MG63 (cell line): ENCODE measurements around the gene CCNT2. TPM values are rescaled to one million over a fixed set of nuclear protein-coding genes. Genes with fewer than 3 reads are reported as not detected.
A peak's percentile ranks its signal among the peaks of the same experiment; 100 is the strongest.

Experiments
- DNase-seq: peaks from one replicate; pipeline ENCODE4 v3.0.0-alpha.2; 2020
- H3K27me3 ChIP-seq: fragments of 250-450 bp; sonication (Bioruptor Pico); 2 replicates; pipeline ENCODE4 v1.5.1; 2020; ENCODE audit warnings: mild to moderate bottlenecking, moderate library complexity
- H3K36me3 ChIP-seq: fragments of 250-450 bp; sonication (Bioruptor Pico); 2 replicates; pipeline ENCODE4 v1.5.1; 2020; ENCODE audit warnings: mild to moderate bottlenecking, moderate library complexity
- H3K4me3 ChIP-seq: fragments of 250-450 bp; sonication (Bioruptor Pico); 2 replicates; pipeline ENCODE4 v1.5.1; 2020; ENCODE audit warnings: mild to moderate bottlenecking, moderate library complexity
- H3K9me3 ChIP-seq: fragments of 250-450 bp; sonication (Bioruptor Pico); 2 replicates; pipeline ENCODE4 v1.5.1; 2020; ENCODE audit warnings: mild to moderate bottlenecking, moderate library complexity
- total RNA-seq: library from RNA; depleted of rRNA; stranded (reverse); fragments of >200 nt; shearing (Covaris generic); gene quantifications from 2 replicates; pipeline ENCODE4 v1.2.3, GENCODE V29; 2014; ENCODE audit warnings: low replicate concordance

CCNT2 gene
- total RNA-seq, 1 experiment from 2014 or later, result 11.2 TPM

DNA sequence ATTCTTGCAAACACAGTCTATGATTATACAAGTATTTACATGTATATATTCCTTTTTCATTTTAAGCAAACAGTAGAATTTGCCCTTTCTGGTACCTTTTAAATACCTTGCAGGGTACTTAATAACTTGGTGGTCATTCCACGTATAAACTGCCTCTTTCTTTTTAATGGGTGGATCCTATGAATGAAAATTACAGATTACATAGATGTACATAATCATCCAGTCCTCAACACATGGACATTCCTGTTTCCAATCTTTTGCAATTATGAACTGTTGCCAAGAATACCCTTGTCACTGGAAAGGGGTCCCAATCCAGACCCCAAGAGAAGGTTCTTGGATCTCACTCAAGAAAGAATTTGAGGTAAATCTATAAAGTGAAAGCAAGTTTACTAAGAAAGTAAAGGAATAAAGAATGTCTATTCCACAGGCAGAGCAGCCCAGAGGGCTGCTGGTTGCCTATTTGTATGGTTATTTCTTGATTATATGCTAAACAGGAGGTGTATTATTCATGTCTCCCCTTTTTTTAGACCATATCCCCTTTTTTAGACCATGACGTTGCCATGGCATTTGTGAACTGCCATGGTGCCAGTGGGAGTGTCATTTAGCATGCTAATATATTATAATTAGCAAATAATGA is 7.7 kb upstream of the CCNT2 start:
- no peak overlapping the region for H3K4me3 ChIP-seq
- H3K36me3 ChIP-seq, result no peaks in the 10 kb centered on the region
- peaks cover 2% of the 10 kb centered on the region; the same call in 1 of the 2 replicates for H3K9me3 ChIP-seq
- DNase-seq, result no peak
- H3K27me3 ChIP-seq, result no peaks in the 10 kb centered on the region

GRCh38 chr2:134911400-134911785 is 7.2 kb upstream of the CCNT2 start:
- no peak for DNase-seq
- Histone ChIP-seq H3K9me3 (peaks cover 2% of the 10 kb centered on the region; the same call in 1 of the 2 replicates), H3K36me3 (no peaks in the 10 kb centered on the region), H3K4me3 (no peak overlapping the region), H3K27me3 (no peaks in the 10 kb centered on the region)

DNA sequence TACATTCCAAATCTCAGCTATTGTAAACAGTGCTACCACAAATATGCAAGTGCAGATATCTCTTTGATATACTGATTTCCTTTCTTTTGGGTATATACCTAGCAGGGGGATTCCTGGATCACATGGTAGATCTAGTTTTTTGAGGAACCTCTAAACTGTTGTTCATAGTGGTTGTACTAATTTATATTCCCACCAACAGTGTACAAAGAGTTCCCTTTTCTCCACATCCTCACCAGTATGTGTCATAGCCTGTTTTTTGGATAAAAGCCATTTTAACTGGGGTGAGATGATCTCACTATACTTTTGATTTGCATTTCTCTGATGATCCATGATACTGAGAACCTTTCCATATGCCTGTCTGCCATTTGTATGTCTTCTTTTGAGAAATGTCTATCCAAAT is 6.3 kb upstream of the CCNT2 start:
- H3K9me3 ChIP-seq, result peaks cover 2% of the 10 kb centered on the region; the same call in 1 of the 2 replicates
- H3K4me3 ChIP-seq, result no peak overlapping the region
- H3K36me3 ChIP-seq, result no peaks in the 10 kb centered on the region
- DNase-seq, result no peak
- H3K27me3 ChIP-seq, result no peaks in the 10 kb centered on the region

GRCh38 chr2:134917360-134917865 is 1.2 kb upstream of the CCNT2 start:
- no peaks in the 10 kb centered on the region; the same call in 1 of the 2 replicates for H3K9me3 ChIP-seq
- no peaks in the 10 kb centered on the region for H3K27me3 ChIP-seq
- H3K36me3 ChIP-seq, result peaks cover 17% of the 10 kb centered on the region
- DNase-seq, result no peak
- H3K4me3 ChIP-seq, result peak overlapping the region; percentile 92

DNA sequence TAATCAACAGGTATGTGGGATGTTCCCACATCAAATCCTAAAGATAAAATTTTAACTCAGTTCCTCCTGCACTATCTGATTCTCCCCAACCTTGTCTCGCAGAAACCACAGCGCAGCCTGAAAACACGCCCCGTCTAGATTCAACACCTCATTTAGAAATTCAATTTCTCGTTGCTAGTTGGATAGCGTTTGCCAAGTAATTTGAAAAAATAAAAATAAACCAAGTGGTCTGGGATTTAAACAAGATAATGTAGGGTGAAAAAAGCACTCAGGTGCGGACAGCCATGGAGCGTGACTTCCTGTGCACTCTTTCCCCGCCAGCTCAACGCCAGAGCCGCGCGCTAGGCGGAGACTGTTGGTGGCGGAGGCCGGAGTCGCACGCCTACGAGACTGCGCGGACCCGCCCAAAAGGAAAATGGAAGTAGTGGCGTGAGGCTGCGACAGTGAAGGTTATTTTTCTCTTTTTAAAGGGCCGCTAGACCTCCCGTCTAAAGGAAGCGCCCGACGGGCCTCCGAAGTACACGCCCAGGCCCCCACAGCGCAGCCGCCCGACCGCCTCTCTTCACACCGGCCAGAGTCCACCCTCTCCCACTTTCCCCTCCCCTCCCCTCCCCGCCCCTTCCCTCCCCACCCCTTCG is 615 bp upstream of the CCNT2 start:
- Histone ChIP-seq H3K27me3 (no peaks in the 10 kb centered on the region), H3K36me3 (peaks cover 23% of the 10 kb centered on the region), H3K9me3 (no peaks in the 10 kb centered on the region; the same call in 1 of the 2 replicates), H3K4me3 (peak overlapping the region; percentile 92)
- DNase-seq, result no peak

DNA sequence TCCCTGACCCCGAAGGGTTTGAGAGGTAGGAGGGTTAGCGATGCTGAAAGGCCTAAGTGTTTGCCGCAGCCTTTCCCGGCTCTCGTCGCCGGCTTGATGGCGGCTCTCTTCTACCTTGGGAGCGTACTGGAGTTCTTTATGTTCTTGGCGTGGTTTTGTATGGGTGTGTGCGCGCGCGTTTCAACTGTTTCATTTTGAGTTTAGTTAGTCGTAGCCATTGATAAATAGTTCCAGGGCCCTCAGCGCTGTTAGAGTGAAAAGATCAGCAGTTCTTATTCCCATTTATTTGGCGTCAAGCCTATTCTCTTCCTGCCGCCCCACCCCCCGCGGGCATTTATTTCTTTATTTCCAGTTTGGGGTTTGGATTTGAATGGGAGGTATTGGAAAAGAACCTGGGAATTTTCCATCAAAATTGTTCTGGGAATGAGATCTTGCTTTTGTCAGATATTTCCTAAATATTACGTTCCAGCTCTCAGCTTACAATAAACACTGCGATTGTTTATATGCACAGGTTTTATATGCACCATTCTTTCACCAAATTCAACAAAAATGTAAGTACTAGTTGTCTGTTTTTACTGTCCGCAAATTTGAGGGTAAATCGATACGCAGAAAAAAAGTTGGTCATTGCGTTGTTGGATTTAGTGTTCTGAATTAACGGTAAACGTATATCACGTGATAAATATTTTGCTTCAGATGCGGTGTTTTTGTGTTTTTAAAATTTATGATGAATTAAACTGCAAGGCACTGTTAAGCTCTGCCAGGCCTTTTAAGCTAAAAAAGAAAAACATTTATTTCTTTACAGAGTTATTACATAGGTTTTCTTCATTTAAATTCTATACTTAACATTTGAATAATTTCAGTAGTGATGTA is 954 bp downstream of the CCNT2 start:
- Histone ChIP-seq H3K36me3 (peaks cover 34% of the 10 kb centered on the region), H3K27me3 (no peaks in the 10 kb centered on the region), H3K4me3 (peak overlapping the region; percentile 92), H3K9me3 (no peaks in the 10 kb centered on the region)
- no peak for DNase-seq

GRCh38 chr2:134924912-134925311 is 6.3 kb downstream of the CCNT2 start:
- Histone ChIP-seq H3K4me3 (no peak overlapping the region), H3K36me3 (peaks cover 41% of the 10 kb centered on the region), H3K27me3 (no peaks in the 10 kb centered on the region), H3K9me3 (no peaks in the 10 kb centered on the region)
- DNase-seq, result no peak

DNA sequence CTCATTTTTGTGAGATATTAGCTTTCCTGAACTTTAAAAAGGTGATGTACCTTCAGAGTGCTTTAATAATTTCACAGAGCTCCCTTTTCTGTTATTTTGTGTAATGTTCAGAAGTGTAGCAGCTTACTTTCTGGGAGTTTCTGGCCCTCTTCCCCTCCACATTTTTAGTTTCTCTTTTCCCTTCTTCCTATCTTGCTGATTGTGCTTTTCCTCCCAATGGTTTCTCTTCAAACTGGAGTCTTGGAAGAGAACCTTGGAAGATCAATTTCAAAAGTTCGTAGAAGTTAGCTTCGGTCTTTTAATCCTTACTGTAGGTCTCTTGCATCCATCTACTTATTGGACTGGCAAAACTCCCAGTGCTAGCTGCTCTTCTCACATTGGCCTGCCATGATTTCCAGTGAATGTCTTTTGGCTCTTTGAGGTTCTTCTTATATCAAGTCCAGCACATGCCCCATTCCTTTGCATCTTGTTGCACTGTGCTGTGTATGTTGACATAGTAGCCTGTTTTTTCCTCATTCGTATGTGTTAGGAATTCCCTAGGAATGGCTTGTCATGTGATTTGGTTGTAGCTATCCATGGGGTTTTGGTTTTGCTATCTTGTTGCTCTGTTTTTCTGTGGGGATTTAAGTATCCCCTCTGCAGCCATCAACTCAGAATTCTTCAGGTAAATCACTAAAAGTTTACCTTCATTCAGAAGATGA is 7.8 kb downstream of the CCNT2 start:
- Histone ChIP-seq H3K27me3 (no peaks in the 10 kb centered on the region), H3K9me3 (no peaks in the 10 kb centered on the region), H3K4me3 (no peak overlapping the region), H3K36me3 (peaks cover 41% of the 10 kb centered on the region)
- no peak for DNase-seq

- peak; percentile 60 for DNase-seq
- H3K27me3 ChIP-seq, result no peaks in the 10 kb centered on the region
- peaks cover 42% of the 10 kb centered on the region for H3K36me3 ChIP-seq
- H3K4me3 ChIP-seq, result no peak overlapping the region
- no peaks in the 10 kb centered on the region for H3K9me3 ChIP-seq
Observed at GRCh38 chr2:134927195-134927594, 8.6 kb downstream of the CCNT2 start.

GRCh38 chr2:134932864-134933526 is 14.4 kb downstream of the CCNT2 start:
- Histone ChIP-seq H3K4me3 (no peak overlapping the region), H3K36me3 (peaks cover 51% of the 10 kb centered on the region), H3K9me3 (no peaks in the 10 kb centered on the region), H3K27me3 (no peaks in the 10 kb centered on the region)
- DNase-seq, result no peak

- no peak overlapping the region for H3K4me3 ChIP-seq
- H3K9me3 ChIP-seq, result no peaks in the 10 kb centered on the region
- no peak for DNase-seq
- H3K27me3 ChIP-seq, result no peaks in the 10 kb centered on the region
- H3K36me3 ChIP-seq, result peaks cover 58% of the 10 kb centered on the region
Observed at GRCh38 chr2:134933732-134934131, 15.1 kb downstream of the CCNT2 start.

DNA sequence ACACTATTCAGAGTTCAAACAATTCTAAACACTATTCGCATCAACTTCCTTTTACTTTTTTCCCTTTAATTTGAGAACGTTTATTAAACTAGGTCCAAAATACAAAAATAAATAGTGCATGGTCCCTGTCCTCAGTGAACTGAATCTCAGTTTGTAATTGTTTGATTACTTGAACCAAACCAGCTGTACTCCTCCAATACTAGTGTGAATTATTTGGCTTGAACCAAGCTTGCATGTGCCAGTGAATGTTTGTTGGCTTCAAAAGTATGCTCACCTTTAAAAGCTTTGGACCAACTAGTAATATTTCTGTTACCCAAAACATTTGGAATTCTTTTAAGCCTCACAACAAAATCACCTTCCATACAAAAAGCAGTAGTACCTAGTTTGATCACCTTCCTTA is 15.5 kb downstream of the CCNT2 start:
- H3K27me3 ChIP-seq, result no peaks in the 10 kb centered on the region
- peaks cover 63% of the 10 kb centered on the region for H3K36me3 ChIP-seq
- no peak for DNase-seq
- no peak overlapping the region for H3K4me3 ChIP-seq
- no peaks in the 10 kb centered on the region for H3K9me3 ChIP-seq

GRCh38 chr2:134934641-134935040 is 16.0 kb downstream of the CCNT2 start:
- no peaks in the 10 kb centered on the region for H3K9me3 ChIP-seq
- no peak overlapping the region for H3K4me3 ChIP-seq
- no peaks in the 10 kb centered on the region for H3K27me3 ChIP-seq
- DNase-seq, result no peak
- H3K36me3 ChIP-seq, result peaks cover 66% of the 10 kb centered on the region

DNA sequence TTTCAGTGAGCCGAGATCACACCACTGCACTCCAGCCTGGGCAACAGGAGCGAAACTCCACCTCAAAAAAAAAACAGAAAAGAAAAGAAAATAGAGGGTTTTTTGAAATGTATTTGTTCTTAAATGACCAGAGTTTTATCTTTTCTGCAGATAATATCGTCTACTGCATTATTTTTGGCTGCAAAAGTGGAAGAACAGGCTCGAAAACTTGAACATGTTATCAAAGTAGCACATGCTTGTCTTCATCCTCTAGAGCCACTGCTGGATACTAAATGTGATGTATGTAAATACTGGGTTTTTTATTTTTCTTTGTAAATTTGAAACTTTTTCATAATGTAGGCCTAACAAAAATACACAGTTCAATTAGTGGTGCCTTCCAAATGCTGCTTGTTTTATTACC is 18.1 kb downstream of the CCNT2 start:
- Histone ChIP-seq H3K27me3 (no peaks in the 10 kb centered on the region), H3K9me3 (no peaks in the 10 kb centered on the region), H3K4me3 (no peak overlapping the region), H3K36me3 (peaks cover 77% of the 10 kb centered on the region)
- DNase-seq, result no peak

GRCh38 chr2:134943540-134943939 is 24.9 kb downstream of the CCNT2 start:
- peaks cover 71% of the 10 kb centered on the region for H3K36me3 ChIP-seq
- H3K4me3 ChIP-seq, result no peak overlapping the region
- no peaks in the 10 kb centered on the region for H3K9me3 ChIP-seq
- no peaks in the 10 kb centered on the region for H3K27me3 ChIP-seq
- DNase-seq, result no peak

GRCh38 chr2:134944975-134945374 is 26.4 kb downstream of the CCNT2 start:
- no peak for DNase-seq
- Histone ChIP-seq H3K9me3 (no peaks in the 10 kb centered on the region), H3K27me3 (no peaks in the 10 kb centered on the region), H3K4me3 (no peak overlapping the region), H3K36me3 (peaks cover 64% of the 10 kb centered on the region)
